HTR-8/SVneo (cell line): ENCODE data around the gene TMED1.
A peak's percentile ranks its signal among the peaks of the same experiment; 100 is the strongest.

Source experiments
- DNase-seq: peaks from one replicate; pipeline ENCODE4 v3.0.0; 2011; ENCODE audit warnings: low spot score, mixed read lengths; ENCODE audit not compliant: insufficient read length
- FAIRE-seq: peaks from 2 replicates; lab custom pipeline; 2011; peaks lifted over from hg19 to GRCh38; lab: Jason Lieb, UNC

TMED1 gene

GRCh38 chr19:10836479-10837330 is 693 bp upstream of the TMED1 start:
- DNase-seq = peak; percentile 86
- no peak for FAIRE-seq

DNA sequence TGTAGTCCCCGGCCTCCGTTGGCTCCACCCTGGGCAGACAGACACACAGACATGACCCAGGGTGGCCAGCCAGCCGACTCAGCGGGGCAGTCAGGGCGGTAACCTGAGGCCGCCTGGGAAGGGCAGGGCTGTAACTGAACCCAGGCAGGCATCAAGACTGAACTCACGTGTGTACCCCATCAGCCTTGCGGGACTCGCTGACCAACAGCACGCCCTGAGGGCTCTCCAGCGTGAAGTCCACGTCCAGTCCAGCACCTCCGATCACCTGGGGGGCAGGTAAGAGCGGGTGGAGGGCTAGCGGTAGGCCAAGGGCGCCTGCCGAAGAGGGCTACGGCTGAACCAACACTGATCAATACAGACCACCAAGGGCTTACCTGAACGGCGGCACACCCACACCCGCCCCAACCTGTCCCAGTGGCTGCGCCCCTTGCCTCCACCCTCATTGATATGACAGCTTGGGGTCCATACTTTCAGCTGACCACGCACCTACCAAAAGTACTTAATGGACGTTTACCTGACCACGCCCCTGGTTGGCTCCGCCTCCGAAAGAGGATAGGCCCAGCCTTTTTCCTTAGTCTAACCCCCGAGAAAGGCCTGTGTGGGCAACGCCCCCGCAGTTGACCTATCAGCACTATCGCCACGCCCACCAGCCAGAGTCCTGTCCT is 791 bp downstream of the TMED1 start:
- FAIRE-seq (no peak), DNase-seq (peak; percentile 99)

- DNase-seq = no peak
- FAIRE-seq = no peak
These were observed 3.1 kb downstream of the TMED1 start for GRCh38 chr19:10832939-10833296.

GRCh38 chr19:10831987-10832938 is 3.7 kb downstream of the TMED1 start:
- FAIRE-seq (no peak), DNase-seq (no peak)

- FAIRE-seq = no peak
These were observed 4.9 kb downstream of the TMED1 start for GRCh38 chr19:10830931-10831779.

GRCh38 chr19:10830370-10830769 is 5.6 kb downstream of the TMED1 start:
- FAIRE-seq (no peak), DNase-seq (no peak)

More at GRCh38 chr19:10830931-10831779, 4.9 kb downstream of the TMED1 start:
- DNase-seq = no peak

DNA sequence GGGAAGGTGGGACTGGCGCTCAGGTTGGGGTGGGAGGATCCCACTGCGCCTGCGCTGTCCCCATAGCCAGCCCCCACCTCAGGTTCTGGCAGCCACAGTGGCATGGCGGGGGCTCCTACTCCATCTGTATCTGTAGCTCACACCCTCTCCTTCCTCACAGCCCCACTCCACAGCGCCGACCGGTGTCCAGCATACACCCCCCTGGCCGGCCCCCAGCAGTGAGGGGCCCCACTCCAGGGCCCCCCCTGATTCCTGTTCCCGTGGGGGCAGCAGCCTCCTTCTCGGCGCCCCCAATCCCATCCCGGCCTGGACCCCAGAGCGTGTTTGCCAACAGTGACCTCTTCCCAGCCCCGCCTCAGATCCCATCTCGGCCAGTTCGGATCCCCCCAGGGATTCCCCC is 6.0 kb downstream of the TMED1 start:
- no peak for FAIRE-seq
- no peak for DNase-seq

- DNase-seq (no peak), FAIRE-seq (no peak)
These were observed 6.8 kb downstream of the TMED1 start for GRCh38 chr19:10828981-10829821.

DNA sequence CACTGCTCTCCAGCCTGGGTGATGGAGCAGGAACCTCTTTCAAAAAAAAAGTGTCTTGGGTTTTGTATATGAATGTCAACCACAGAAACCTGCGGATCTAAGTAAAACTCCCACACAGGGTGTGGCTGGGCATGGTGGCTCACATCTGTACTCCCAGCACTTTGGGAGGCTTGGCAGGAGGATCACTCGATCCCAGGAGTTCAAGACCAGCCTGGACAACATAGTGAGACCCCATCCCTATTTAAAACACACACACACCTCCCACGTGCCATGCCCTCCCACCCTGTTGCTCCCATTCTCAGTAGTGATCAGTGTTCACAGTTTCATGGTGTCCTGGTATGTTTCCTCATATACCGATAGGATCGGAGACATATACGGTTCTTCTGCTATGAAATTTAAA is 9.2 kb downstream of the TMED1 start:
- no peak for FAIRE-seq

DNA sequence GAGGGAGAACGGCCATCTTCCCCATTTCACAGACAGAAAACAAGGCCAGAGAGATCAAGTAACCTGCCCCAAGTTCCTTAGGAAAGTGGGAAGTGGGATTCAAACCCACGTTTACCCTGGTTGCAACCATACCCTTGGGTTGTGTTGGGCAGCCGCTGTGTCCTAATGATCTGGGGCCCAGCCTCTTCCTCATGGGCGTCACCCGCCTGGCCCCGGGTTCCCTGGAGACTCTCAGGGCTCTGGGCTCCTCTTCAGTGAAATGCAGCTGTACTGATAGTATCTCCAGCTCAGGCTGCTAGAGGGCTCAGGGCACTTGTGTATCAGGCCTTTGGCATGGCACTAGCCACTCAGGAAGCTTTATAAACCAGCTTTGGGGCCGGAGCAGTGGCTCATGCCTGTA is 9.8 kb downstream of the TMED1 start:
- DNase-seq (no peak), FAIRE-seq (no peak)

More for the DNA sequence above, 9.2 kb downstream of the TMED1 start:
- DNase-seq = no peak

- DNase-seq = no peak
- no peak for FAIRE-seq
These were observed 12.3 kb downstream of the TMED1 start for GRCh38 chr19:10823690-10824089.

- DNase-seq (no peak), FAIRE-seq (no peak)
These were observed 15.8 kb downstream of the TMED1 start for GRCh38 chr19:10820173-10820572.

DNA sequence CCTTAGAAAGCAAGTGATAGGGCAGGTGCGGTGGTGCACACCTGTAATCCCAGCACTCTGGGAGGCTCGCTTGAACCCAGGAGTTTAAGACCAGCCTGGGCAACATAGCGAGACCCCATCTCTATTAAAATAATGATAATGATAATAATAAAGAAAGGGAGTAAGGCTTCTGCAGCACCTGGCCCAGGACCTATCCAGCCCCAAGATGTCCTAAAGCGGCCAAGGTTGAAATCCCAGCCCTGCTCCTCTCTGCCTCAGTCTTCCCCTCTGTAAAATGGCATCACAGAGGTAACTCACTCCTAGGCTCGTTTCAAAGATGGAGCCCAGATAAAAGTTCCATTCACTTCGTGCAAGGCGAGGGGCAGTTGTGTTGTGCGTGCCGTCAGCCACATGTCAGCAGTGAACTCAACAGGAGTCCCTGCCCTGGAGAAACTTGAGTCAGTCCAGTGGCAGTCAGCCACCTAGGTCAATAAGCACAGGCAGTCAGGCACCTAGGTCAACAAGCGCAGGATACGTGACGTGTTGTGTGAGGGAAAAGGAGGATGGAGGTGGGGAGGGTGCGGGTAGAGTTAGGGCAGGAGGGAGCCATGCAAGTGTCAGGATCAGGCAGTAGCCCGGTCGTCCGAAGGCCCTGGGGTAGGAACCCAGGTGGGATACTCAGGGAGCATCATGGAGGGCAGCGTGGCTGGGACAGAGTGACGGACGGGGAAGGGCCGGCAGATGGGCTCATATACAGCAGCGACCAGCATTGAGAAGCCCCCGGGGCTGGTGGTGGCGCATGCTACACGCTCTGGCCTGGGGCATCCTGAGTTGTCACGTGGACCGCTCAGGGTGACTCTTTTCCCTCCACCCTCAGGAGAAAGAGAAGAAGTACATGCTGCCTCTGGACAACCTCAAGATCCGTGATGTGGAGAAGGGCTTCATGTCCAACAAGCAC is 16.6 kb downstream of the TMED1 start:
- FAIRE-seq (no peak), DNase-seq (no peak)

DNA sequence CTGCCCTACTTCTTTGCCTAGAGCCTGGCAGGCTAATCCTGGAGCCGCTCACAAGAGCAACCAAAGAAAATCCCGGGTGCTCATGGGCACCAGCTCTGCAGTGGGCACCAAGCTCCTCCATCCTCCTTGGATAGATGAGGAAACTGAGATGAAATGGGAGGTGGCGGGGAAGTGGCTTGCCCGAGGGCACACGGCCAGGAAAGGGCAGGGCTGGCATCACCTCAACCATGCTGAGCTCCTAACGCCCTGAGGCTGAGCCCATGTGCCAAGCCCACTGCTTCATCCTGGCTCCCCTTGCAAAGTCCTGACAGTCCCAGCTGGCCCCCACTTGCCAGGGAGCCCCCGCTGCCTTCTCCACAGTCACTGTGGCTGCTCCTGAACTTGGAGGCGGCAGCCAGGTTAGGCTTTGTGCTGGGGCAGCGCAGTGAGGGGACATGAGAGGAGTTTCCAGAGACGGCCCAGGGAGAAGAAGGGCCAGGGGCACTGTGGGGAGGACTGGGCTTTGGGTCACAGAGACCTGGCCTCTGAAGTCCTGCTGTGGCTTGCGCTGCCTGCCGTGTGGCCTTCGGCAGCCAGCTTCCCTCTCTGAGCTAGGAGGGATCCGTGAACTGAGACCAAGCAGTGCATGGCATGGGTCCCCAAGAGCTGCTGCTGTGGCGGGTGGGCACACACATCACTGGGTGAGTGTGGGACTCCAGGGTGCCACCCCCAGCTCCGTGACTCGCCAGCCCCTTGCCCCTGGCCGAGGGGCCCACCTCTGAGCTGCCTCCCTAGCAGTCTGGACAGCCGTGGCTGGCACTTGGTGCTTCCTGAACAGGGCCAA is 17.5 kb downstream of the TMED1 start:
- no peak for FAIRE-seq
- DNase-seq = no peak

DNA sequence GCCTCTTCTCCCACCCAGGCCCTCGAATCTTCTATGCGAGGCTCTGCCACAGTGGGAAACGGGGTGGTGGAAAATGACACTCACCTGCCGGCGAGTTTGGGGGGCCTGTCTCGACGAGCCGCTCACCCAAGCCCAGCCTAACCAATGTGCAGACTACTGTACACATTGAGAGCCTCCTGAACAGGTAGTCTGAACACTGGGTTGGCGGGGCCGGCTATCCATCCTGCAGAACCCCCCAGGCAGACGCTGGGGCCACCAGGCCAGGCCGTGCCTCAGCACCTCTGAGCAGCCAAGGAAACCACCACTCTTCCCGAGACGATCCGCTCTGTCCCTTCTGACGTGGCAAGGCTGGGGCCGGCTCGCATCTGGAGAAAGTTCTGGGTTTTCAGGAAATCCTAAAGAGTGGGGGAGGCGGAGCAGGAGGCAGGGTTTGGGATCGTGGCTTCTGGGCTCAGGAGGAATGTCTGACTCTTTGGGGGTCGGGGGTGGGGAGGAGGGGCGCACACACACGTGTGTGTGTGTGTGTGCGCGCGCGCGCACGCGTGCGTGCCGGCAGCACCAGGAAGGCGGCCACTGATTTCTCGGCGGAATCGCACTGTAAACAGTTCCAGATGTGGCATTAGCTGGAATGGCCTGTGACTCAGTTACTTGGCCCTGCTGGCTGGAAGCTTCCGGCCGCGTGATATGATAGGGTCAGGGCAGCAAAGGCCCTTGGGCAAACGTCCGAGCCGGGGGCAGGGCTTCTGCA is 18.5 kb downstream of the TMED1 start:
- peak; percentile 23 for FAIRE-seq

DNA sequence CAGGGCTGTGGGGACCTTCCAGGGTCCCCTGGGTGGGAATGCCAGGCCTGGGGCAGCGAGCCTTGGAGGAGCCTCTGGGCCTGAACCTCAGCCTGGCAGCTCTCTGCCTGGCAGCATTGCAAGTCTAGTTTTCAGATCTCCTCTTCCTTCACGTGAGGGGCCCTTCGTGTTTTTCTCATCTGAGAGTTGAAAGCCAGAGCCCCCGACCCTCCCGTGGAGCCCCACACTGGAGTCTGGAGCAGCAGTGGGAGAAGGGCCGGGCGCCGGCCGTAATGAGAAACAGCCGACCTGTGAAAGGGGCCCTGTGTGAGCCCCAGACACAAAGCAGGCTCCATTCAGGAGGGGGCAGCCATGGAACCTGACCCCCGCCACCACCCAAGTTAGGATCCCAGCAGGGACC is 19.3 kb downstream of the TMED1 start:
- DNase-seq = no peak
- no peak for FAIRE-seq

More for the DNA sequence above, 18.5 kb downstream of the TMED1 start:
- no peak for DNase-seq
